DMS79 treated with DMSO at 0.1 percent for 48 hours (cell line): ENCODE measurements around the gene ATP1B4.
A peak's percentile ranks its signal among the peaks of the same experiment; 100 is the strongest.

Experiments used
- DNase-seq: peaks from one replicate; lab custom pipeline; 2025; lab: John Stamatoyannopoulos, UW

The ATP1B4 gene

GRCh38 chrX:120377179-120377578, 15.3 kb downstream of the ATP1B4 start:
- no peak for DNase-seq

- no peak for DNase-seq
Measured at GRCh38 chrX:120377715-120378114, 15.8 kb downstream of the ATP1B4 start.

DNA sequence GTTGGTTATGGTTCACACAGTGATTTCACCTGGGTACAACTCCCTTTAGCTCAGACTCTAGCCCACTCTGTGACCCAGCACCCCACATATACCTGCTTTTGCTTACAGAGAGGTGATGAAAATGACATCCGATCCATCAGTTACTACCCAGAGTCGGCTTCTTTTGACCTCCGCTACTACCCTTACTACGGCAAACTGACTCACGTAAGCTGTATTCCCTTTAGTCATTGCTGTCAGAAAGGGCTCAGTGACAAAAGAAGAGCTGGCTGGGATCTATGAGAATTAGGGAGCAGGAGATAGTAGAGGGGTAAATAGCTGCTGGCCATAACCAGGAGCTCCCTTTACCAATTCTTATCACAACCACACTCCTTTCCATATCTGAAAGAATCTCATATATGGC, 16.7 kb downstream of the ATP1B4 start:
- no peak for DNase-seq

DNA sequence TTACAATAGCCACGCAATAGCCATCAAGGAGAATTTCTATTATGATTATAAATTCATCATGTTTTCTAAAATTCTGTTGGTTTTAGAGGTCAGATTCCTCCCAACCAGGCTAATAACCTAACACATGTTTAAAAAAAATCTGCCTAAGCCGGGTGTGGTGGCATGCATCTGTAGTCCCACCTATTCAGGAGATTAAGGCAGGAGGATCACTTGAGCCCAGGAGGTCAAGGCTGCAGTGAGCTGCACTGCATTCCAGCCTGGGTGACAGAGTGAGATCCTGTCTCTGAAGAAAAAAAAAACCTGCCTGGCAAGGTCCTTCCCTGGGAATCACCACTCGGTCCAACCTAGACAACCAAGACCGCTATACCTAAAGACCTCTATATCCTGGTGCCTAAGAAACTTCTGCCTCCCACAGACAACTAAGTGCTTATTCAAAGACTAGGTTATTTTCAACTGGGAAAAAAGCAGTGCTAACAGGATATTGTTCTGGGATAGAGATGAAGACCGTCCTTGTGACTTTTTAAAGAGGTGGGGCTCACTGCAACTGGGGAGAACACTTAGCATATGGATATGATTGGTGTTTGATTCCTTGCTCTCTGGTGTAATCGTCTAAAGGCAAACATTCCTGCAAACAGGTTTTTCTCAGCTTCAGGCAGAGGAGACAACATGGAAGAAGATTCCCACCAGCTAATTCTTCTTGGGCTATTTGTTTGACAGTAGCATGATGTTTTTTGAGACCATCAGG, 18.2 kb downstream of the ATP1B4 start:
- no peak for DNase-seq

DNA sequence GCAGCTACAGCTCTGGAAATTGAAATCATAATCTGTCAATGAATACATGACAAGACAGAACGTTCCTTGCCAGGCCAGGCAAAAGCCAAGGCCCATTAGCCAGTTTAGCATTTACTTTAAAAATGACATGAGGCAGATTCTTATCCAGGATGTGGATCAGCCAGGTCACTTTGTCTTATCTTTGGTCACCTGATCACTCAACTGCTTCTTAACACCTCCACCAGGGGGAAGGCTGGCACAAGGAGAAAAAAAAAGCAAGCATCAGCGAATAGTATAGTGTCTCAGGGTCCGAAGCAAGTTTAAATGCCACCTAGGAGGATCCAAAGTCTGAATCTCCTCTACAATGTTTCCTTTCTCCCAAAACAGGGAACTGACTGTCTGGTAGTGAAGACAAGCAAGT, 18.8 kb downstream of the ATP1B4 start:
- DNase-seq: no peak

- DNase-seq: no peak
Measured at GRCh38 chrX:120401301-120401700, 39.4 kb downstream of the ATP1B4 start.

DNA sequence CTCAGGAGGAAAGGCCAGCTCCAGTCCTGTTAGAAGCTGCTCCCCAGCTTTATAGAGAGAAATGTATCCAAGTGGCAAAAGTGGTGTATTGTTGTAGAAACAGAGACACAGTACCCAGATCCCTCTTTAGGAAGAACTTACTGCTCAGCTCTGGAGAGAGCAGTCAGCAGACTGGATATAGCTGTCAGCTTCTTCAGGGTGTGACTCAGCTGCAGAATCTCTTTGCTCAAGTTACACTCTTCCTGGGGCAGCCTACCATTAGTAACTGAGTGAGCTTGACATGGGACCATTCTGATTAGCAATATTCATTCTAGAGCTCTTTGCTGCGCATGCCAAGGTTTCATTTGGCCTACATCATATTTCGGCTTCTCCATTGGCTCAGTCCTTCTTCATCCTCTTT, 40.5 kb downstream of the ATP1B4 start:
- DNase-seq: no peak

DNA sequence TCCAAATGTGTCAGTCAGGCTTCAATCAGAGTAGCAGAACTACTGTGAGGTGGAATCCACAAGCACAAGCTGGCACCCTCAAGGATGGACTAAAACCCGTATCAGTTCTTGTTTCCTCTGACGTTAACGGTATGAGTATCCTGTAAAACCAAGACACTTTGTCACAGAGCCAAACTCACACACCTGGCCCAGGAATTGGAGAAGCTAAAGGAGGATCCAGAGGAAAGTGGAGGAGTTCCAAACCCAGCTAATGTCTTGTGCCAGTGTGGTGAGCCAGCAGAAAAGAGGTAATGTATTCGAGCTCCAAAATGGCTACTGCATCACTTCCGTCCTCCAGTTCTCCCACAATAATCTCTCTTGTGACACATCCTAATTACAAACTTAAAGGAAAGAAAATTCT, 44.7 kb downstream of the ATP1B4 start:
- no peak for DNase-seq

- DNase-seq: no peak
Measured at GRCh38 chrX:120408168-120408567, 46.3 kb downstream of the ATP1B4 start.

DNA sequence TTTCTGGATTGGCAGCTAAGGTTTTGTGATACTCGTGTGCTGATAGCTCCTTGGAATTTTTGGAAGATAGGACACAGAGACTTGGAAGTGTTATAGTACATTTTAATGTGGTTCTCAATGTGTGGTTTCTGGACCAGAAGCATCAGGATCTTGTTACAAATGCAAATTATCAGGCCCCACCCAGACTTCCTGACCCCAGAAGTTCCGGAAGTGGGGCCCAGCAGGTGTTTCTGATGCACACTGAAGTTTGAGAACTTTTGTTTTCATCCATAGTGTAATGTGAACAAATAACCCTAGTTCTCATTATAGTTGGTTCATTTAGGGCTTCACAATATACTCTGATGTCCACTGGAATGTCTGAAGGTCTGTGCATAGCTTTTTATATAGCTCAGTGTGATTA, 57.6 kb downstream of the ATP1B4 start:
- DNase-seq: no peak

GRCh38 chrX:120426599-120426998, 64.7 kb downstream of the ATP1B4 start:
- DNase-seq: no peak

- peak; percentile 2 for DNase-seq
Measured at GRCh38 chrX:120428309-120428708, 66.4 kb downstream of the ATP1B4 start.

DNA sequence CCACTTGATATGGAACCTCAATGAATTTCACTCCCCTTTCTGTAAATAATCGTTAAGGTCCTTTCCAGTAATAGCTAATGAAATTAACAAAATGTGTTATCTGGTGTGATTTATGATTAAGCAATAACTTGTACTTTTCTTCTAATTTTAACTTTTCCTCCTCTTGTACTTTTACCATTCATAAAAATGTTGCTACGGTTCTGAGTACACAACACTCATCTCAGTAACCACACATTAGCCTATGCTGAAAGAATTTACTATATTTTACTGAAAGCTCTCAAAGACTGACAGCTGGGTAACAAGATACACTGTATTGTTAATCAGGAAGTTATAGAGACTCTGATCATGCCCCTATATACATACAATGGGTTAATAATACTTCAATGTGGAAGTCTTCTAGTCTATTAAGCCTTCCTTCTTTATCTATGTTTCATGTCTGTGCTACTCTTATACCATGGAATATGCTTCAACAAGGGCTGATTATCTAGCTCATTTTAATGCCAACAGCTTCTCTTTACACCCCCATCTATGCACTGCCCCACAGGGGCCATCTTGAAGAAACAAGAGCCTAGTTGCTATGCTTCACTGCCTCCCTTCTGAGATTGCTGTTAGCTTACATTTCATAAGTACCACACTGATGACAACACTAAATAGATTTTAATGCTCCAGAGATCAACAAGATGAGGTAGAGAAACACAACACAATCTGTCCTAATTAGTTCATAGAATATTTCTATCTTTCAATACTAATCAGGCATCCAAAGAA, 68.1 kb downstream of the ATP1B4 start:
- peak; percentile 60 for DNase-seq
